ENCODE data around the gene R3HCC1L.

- no peak for TF ChIP-seq CTCF (IDR thresholded peaks at IDR 0.05)
- TF ChIP-seq POLR2A (IDR thresholded peaks at IDR 0.05): no peak
Measured at GRCh38 chr10:98168147-98168546, 33.7 kb downstream of the R3HCC1L start.
